Forelimb muscle (tissue), 1 donor: ENCODE data around the gene SESN1. TPM values are rescaled to one million over a fixed set of nuclear protein-coding genes. Genes with fewer than 3 reads are reported as not detected.
A peak's percentile ranks its signal among the peaks of the same experiment; 100 is the strongest.
"Not testable (repeated sequence)": the region's sequence is repeated elsewhere in the genome, so short reads cannot be mapped to it uniquely, and the experiment has no call there.

Experiments used
- DNase-seq: peaks from one replicate; pipeline ENCODE4 v3.0.0-alpha.2; 2013; ENCODE audit warnings: low read depth
- polyA plus RNA-seq: library from polyadenylated mRNA; unstranded; fragments of 120-200 nt; gene quantifications from one replicate; pipeline ENCODE4 v1.2.1, GENCODE V29; 2013; ENCODE audit not compliant: insufficient read length

The SESN1 gene
- polyA plus RNA-seq, 1 donor: 49.9 TPM

DNA sequence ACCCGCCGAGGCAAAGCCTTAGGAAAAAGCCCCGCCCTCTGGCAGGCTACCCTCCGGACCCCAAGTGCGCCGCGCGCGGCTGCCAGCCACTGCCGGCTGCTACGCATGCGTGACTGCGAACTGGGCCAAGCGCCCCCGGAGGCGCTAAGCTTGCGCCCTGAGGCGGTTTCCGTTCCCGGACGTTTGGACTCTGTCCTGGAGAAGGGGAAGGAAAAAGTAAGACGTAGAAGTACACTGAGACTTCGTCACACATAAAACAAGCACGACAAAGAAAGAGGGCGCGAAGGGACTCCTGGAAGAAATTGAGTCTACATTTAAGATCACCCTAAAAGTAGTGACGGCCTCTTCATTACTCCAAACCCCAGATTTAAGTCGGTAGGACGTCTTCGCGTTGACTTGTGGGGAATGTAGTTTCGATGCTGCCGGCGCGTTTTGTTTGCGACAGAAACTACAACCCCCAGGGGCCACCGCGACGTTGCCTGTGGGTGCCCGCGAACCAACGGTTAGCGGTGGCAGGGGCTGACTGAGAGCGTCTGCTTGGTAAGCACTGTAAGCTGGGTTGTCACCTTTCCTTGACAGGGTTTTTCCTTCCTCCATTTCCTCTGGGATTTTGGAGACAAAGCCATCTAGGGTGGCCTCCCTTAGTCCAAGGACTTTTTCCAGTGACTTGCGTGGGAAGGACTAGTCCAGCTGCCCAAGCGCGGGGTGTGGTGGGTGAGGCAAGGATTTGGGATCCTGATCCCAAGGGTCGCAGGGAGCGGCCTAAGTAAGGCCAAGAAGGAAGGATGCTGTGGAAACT, 589 bp upstream of the SESN1 start, which contains the start of gene CEP57L1:
CEP57L1 (plus strand) TSS at position 472 of the 799 bp plus-strand sequence. CDS start 49,715 bp downstream, outside the sequence.
- DNase-seq: peak; percentile 97

DNA sequence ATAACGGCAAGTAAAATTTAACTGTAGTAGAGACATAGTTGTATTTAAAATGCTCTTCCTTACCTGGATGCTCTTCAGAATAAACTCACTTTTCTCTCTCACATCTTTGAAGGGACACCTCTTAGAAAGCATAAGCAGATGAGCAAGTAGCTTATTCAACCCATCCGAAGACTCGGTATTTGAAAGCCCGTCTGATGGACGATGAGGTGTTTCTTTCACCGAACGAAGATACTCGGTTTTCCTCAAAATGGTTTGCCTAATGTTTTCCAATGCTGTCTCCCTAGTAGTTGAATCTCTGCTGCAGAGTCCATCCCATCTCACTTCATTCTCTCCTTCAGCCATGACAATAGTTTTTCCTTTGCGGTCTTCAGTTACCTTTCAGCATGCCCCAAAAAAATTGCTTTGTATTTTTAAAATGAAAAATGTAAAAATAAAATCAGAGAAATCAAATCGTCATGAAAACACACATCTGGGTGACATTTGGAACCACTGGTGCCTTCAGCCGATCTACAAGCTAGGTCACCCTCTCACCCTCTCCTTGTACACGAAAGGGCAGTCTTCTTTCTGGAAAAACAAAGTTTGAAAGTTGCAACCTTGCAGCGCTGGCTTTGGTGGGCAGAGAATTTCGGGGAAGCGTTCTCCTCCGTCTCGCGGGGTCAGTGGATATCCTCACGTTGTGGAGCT, 772 bp downstream of the SESN1 start:
- no peak for DNase-seq

GRCh38 chr6:109092074-109092473, 2.6 kb downstream of the SESN1 start:
- no peak for DNase-seq

- no peak for DNase-seq
Observed at GRCh38 chr6:109091314-109092024, 3.2 kb downstream of the SESN1 start.

- no peak for DNase-seq
Observed at GRCh38 chr6:109088995-109089394, 5.7 kb downstream of the SESN1 start.

DNA sequence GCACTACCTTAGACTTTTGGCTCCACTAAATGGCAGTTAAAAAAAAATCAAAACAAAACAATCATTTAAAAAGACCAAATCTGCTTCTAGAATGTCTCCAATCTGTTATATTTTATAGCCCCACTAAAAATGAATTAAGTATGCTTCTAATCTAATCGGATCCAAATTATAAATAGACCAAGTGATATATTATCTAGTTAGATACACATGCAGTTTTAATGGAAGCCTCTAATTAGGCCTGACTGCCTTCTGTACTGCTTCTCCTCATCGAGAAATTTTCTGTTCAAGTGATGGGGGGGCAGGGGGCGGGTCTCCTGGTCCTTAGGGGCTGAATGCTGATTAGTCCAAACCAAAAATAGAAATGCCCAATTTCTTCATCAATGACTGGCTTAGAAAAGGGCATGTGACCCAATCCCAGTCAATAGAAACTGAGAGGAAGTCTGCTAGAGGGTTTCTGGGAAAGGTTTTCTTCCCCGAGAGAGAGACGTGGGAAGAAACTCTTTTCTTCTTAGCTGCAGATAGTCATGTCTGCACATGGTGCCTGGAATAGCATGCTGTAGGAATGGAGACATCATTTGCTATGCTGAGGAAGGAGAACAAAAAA, 6.9 kb downstream of the SESN1 start:
- no peak for DNase-seq

DNA sequence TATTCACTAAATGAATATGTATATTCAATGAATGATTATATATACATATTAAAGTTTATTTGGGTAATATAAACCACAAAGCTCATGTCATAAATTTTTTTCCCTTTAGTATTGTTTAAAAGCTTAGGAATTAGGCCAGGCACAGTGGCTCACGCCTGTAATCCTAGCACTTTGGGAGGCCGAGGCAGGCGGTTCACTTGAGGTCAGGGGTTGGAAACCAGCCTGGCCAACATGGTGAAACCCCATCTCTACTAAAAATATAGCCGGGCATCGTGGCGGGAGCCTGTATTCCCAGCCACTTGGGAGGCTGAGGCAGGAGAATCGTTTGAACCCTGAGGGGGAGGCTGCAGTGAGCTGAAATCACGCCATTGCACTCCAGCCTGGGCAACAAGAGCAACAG, 10.5 kb downstream of the SESN1 start:
- not testable (repeated sequence) for DNase-seq

- DNase-seq: no peak
Observed at GRCh38 chr6:109083657-109084056, 11.0 kb downstream of the SESN1 start.

GRCh38 chr6:109082188-109082577, 12.5 kb downstream of the SESN1 start:
- DNase-seq: no peak

DNA sequence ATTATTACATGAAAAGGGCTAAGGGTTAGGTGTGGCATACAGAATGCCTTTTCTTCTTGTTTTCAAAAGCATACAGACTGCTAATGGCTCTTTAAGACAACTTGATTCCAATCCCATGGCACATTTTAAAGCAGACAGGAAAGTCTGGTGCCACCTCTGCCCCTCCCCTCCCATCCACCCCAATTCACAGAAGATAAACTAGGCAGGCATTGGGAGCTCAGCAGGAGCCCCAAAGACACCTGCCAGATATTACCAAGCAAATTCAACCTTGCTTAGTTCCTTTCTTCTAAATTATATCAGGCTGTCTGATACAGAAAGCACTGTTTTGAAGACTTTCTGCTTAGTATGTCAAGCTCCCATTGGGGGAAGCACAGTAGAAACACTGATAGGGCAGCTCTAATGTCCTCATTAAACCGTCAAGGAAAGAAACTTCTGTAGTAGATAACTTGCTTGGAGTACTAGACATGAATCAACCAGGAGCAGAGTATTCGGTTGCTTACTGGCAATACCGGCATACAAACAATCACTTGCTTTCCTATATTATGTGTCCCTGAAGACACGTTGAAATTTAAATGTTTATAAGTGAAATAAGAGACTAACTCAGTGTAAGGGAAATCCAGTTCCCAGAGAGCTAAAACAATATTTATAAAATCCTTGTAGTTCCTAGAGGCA, 13.0 kb downstream of the SESN1 start:
- no peak for DNase-seq

- no peak for DNase-seq
Observed at GRCh38 chr6:109081026-109081425, 13.6 kb downstream of the SESN1 start.

- peak; percentile 74 for DNase-seq
Observed at GRCh38 chr6:109079981-109080380, 14.7 kb downstream of the SESN1 start.

- DNase-seq: no peak
Observed at GRCh38 chr6:109076377-109076776, 18.3 kb downstream of the SESN1 start.

- DNase-seq: no peak
Observed at GRCh38 chr6:109075934-109076333, 18.7 kb downstream of the SESN1 start.

GRCh38 chr6:109074133-109074415, 20.6 kb downstream of the SESN1 start:
- DNase-seq: no peak

- DNase-seq: peak; percentile 65
Observed at GRCh38 chr6:109073344-109074132, 21.1 kb downstream of the SESN1 start.

- no peak for DNase-seq
Observed at GRCh38 chr6:109071125-109071917, 23.3 kb downstream of the SESN1 start.

GRCh38 chr6:109069746-109070145, 24.9 kb downstream of the SESN1 start:
- DNase-seq: no peak

GRCh38 chr6:109062767-109063352, 31.8 kb downstream of the SESN1 start:
- DNase-seq: no peak

DNA sequence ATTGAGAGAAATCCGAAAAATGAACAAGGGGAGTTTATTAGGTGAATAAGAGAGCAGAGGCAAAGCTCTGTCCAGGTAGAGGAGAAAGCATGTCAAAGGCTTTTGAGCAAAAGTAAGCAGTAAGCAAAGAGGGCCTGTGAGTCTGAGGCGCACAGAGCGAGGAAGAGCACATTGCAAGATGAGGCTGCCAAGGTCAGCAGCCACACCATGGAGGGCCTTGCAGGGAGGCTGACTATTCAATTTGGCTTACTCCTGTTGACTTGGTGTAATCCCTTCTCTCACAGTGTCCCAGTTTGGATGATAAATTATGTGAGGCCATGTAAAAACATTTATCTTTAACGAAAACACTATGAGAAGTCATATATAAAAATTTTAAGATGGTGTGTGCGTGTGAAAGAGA, 32.4 kb downstream of the SESN1 start:
- DNase-seq: no peak
